KG1 (cell line): ENCODE results near the gene CXCR3.
"Not testable (repeated sequence)": the region's sequence is repeated elsewhere in the genome, so short reads cannot be mapped to it uniquely, and the experiment has no call there.

Experiments
- DNase-seq: peaks from one replicate; lab custom pipeline; 2025; lab: John Stamatoyannopoulos, UW

Gene CXCR3

GRCh38 chrX:71609095-71609750, 9.1 kb downstream of the CXCR3 start:
- DNase-seq, result no peak

DNA sequence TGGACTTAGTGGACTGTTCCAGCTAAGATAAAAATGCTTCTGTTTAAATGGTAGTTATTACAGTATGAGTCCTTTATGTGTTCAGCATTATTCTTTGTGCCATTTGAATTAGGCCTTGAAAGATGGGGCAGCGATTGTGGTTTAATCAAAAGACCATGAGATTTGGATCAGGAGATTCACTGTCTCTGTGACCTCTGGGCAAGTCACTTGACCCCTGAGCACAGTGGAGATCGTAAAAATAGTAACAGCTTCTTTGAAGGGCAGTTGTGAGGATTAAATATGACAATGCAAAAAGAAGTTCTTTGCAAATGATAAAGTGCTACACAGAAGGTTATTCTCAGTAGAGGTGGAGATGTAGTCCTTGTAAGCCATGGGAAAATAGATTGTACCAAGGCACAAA, 10.8 kb downstream of the CXCR3 start:
- DNase-seq, result no peak

- no peak for DNase-seq
Measured at GRCh38 chrX:71606536-71607216, 11.6 kb downstream of the CXCR3 start.

GRCh38 chrX:71604796-71605568, 13.3 kb downstream of the CXCR3 start:
- DNase-seq, result no peak

- DNase-seq, result no peak
Measured at GRCh38 chrX:71604141-71604540, 14.2 kb downstream of the CXCR3 start.

DNA sequence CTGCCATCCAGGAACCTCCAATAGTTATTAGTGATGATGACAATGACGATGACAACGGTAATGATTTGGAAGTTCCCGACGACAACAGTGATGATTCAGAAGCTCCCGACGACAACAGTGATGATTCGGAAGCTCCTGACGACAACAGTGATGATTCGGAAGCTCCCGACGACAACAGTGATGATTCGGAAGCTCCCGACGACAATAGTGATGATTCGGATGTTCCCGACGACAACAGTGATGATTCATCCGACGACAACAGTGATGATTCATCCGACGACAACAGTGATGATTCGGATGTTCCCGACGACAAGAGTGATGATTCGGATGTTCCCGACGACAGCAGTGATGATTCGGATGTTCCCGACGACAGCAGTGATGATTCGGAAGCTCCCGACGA, 14.7 kb downstream of the CXCR3 start:
- DNase-seq, result no peak

DNA sequence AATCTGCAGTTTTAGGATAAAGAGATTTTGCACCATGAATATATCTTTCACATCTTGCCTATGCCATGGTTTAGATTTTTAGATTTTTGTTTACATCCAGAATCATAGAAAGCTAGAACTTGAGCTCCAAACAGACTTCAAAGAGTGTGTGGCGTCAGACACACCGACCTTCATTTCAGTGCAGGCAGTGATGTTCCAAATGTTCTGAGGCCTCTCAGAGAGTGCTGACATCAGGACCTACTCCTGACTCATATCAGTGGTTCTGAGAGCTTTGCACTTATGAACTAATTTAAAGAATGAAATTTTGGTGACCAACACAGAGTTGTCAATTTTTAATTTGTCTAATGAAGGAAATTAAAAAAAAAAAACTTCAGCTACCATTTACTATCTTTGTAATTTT, 18.3 kb downstream of the CXCR3 start:
- DNase-seq, result no peak

DNA sequence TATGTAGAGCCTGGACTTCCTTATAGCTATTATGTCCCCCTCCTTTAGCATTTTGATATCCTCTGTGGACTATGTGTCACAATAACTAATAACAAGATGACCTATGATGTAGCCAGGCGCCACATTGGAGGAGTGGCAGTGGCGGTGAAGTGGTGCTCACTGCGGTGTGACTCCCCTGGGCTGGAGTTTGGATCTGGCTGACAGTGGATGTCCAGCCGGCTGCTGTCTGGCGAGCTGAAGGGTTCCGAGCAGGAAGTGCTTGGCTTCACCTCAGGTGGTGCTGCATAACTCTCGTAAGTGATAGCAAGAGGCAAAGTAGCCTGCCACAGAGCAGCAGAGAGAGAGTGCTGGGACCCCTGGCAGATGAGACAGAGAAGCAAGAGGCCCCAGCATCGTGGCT, 25.1 kb downstream of the CXCR3 start:
- not testable (repeated sequence) for DNase-seq

DNA sequence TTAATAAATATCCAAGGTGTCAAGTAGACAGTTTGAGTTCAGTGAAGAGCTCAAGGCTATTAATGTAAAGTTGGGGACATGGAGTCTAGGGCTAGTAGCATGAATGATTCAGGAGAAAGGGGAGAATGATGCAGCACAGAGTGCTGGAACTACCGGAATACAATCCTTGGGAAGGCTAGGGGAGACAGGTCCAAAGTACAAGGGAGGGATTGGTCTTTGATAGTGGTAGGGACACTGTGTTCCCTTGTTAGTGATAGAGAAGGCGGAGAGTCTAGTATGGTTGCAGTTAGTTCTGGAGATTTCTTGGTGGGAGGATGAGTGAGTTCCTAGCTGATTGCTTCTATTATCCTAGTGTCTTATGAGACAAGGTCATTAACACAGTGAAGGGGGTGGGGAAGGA, 31.4 kb downstream of the CXCR3 start:
- no peak for DNase-seq

DNA sequence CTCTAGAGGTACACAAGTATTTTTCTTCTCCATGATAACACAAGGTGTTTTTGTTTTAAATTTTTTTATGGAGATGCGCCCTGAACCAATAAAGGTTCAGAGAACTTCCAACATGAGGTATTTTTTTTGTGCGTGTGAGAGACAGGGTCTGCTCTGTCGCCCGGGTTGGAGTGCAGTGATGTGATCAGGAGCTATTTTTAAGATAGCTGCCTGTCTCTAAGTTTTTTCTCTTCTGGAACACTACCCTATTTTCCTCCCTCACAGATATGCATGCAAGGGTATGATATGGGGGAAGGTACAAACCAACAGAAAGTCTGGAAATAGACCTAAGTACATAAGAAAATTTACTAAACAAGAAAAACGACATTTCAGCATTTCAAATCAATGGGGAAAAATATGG, 37.1 kb downstream of the CXCR3 start:
- no peak for DNase-seq

- no peak for DNase-seq
Measured at GRCh38 chrX:71579990-71580380, 38.3 kb downstream of the CXCR3 start.

DNA sequence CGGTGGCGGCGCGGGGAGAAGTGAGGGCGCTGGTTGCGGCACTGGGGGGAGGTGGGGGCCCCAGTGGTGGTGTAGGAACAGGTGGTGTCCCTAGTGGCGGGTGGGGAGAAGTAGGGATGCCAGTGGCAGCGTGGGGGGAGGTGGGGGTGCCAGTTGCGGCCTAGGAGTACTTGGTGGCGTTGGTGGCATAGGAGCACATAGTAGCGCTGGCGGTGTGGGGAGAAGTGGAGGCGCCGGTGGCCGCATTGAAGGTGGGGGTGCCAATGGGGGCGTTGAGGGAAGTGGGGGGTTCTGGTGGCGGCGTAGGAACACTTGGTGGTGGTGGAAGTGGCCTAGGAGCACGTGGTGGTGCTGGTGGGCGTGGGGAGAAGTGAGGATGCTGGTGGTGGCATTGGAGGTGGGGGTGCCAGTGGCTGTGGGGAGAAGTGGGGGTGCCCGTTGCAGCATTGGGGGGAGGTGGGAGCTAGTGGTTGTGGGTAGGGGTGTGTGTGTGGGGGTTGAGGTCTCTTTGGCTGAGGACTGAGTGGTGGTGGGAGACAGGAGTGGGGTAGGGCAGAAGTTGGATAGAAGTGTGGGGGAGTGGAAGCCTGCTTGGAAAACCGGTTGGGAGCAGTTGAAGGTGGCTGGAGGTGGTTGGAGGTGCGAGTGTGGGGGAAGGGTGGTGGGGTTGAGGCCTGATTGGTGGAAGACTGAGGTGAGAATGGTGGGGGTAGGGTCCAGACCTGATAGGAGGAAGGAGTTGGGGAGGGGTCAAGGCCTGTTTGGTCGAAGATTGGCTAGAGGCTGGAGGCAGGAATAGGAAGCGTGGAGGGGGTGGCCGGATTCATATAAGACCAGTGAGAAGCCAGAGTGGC, 38.9 kb downstream of the CXCR3 start:
- DNase-seq, result no peak

- DNase-seq, result no peak
Measured at GRCh38 chrX:71578253-71579135, 39.8 kb downstream of the CXCR3 start, which contains the start of gene GCNA. Gene GCNA, plus strand, starts transcription at chrX:71578437. Its CDS starts 2,385 bp downstream, at chrX:71580822.

- no peak for DNase-seq
Measured at GRCh38 chrX:71577682-71578081, 40.6 kb downstream of the CXCR3 start.

GRCh38 chrX:71573590-71573989, 44.7 kb downstream of the CXCR3 start:
- DNase-seq, result no peak

DNA sequence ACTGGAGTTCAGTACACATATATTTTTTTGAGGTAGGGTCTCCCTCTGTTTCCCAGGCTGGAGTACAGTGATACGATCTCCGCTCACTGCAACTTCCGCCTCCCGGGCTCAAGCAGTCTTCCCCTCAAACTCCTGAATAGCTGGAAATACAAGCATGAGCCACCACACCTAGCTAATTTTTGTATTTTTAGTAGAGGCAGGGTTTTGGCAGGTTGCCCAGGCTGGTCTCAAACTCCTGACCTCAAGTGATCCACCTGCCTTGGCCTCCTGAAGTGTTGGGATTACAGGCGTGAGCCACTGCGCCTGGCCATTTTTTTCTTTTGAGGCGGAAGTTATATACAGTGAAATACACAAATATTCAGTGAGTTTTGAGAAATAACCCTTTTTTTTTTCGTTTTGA, 46.9 kb downstream of the CXCR3 start:
- DNase-seq, result not testable (repeated sequence)
